Measurements from ENCODE around the gene SLC6A5.

GRCh38 chr11:20621679-20622078 lies 22.3 kb downstream of the SLC6A5 start:
- TF ChIP-seq CTCF (IDR thresholded peaks at IDR 0.05; ENCODE audit: low read depth, low read length) = no peak
- TF ChIP-seq MAX (IDR thresholded peaks at IDR 0.05; ENCODE audit: low read depth, low read length) = no peak

Measured in NB4 (cell line).